ENCODE data around the gene POLR3E. TPM values are rescaled to one million over a fixed set of nuclear protein-coding genes. Genes with fewer than 3 reads are reported as not detected.

The POLR3E gene
- total and polyA plus RNA-seq, 2 donors (not counting 3 experiments of a cell fraction or from before 2014, with no cell fraction given) = 48.3 to 62.2 TPM

GRCh38 chr16:22314661-22315626, 17.7 kb downstream of the POLR3E start:
- Histone ChIP-seq H3K27me3 (ENCODE audit: control insufficient read depth in 2 of 2, insufficient read depth in 2 of 2, low read length in 2 of 2) (no peaks in the 10 kb centered on the region), H3K79me2 (ENCODE audit: control insufficient read depth, insufficient read depth, low read length) (no peaks in the 10 kb centered on the region), H3K9me3 (replicated peaks; ENCODE audit: control insufficient read depth, insufficient read depth, low read length) (no peaks in the 10 kb centered on the region), H3K27ac (ENCODE audit: insufficient read depth, low read depth, low read length) (no peak overlapping the region), H2AFZ (ENCODE audit: low read depth, low read length) (no peak overlapping the region), H3K4me1 (ENCODE audit: control insufficient read depth, extremely low read depth, insufficient read depth, low read length) (peaks cover 4% of the 10 kb centered on the region), H3K4me2 (ENCODE audit: insufficient read depth, low read length) (no peak overlapping the region), H4K20me1 (replicated peaks; ENCODE audit: control insufficient read depth, extremely low read depth, insufficient read depth, low read length) (no peaks in the 10 kb centered on the region), H3K36me3 (ENCODE audit: control insufficient read depth in 2 of 2, extremely low read depth in 1 of 2, insufficient read depth in 2 of 2, low read length in 2 of 2) (peaks cover 6 to 30% of the 10 kb centered on the region in 2 experiments), H3K4me3 (replicated peaks in 1 of 3; ENCODE audit: insufficient read depth in 1 of 3, low read depth in 1 of 3, low read length in 3 of 3) (no peak overlapping the region), H3K9me1 (replicated peaks; ENCODE audit: control insufficient read depth, extremely low read depth, insufficient read depth, low read length) (no peaks in the 10 kb centered on the region), H3K9ac (replicated peaks; ENCODE audit: extremely low read depth, insufficient read depth, low read length) (no peak overlapping the region)
- TF ChIP-seq CTCF (IDR thresholded peaks at IDR 0.05; ENCODE audit: extremely low read depth in 1 of 2, insufficient read depth in 1 of 2, low read depth in 1 of 2, low read length in 2 of 2) = no peak
- no peak for TF ChIP-seq MYC (IDR thresholded peaks at IDR 0.05; ENCODE audit: low read depth, low read length)
- no peak for TF ChIP-seq JUN (IDR thresholded peaks at IDR 0.05; ENCODE audit: borderline replicate concordance, insufficient read depth, insufficient read length, low read depth)
- TF ChIP-seq POLR2AphosphoS5 (IDR thresholded peaks at IDR 0.05; ENCODE audit: insufficient read depth, low read depth, low read length) = no peak
- ChIA-PET POLR2A (no interaction called here), CTCF (interaction anchor here (1.3 kb wide), 1 partner anchor 12 kb away, joined by 3 read pairs; no protein-coding TSS in a partner anchor)
- intact Hi-C loops (cut with micrococcal nuclease) (no loop called here), dilution Hi-C loops (cut with MboI; ENCODE audit: extremely low pct_ligation_motif_present, low sequenced_read_pairs) (no loop called here)
- FAIRE-seq (no peak), DNase-seq (ENCODE audit: low read depth, low spot score) (no peak)
- no TSS peak for BruUV-seq (replicated peaks)
